Urinary bladder (tissue), 4 donors: ENCODE data around the gene LMLN. TPM values are rescaled to one million over a fixed set of nuclear protein-coding genes. Genes with fewer than 3 reads are reported as not detected.
"Not testable (repeated sequence)": the region's sequence is repeated elsewhere in the genome, so short reads cannot be mapped to it uniquely, and the experiment has no call there.

Experiments
- DNase-seq: peaks from one replicate; pipeline ENCODE4 v3.0.0-alpha.2; 2015; ENCODE audit errors: extremely low spot score
- H3K27ac ChIP-seq: one replicate; pipeline ENCODE4 v1.5.1; 2013; ENCODE audit warnings: low read depth, mild to moderate bottlenecking, moderate library complexity
- H3K36me3 ChIP-seq: one replicate; pipeline ENCODE4 v1.6.1; 2013; ENCODE audit warnings: mild to moderate bottlenecking, moderate library complexity; ENCODE audit not compliant: insufficient read depth
- H3K4me1 ChIP-seq: one replicate; pipeline ENCODE4 v1.6.1; 2013; ENCODE audit warnings: mild to moderate bottlenecking, moderate library complexity; ENCODE audit not compliant: insufficient read depth
- H3K4me3 ChIP-seq: one replicate; pipeline ENCODE4 v1.5.1; 2013; ENCODE audit warnings: low read depth, low read length
- WGBS: extraction: QIAGEN DNeasy Blood & Tissue Kit; methylation state at CpG from one replicate; pipeline ENCODE4 v1.1.7; 2013; 5-methylcytosine and 5-hydroxymethylcytosine counted together
- polyA plus RNA-seq: library from polyadenylated mRNA; stranded (reverse); fragments of 200-250 nt; gene quantifications from one replicate; pipeline ENCODE4 v1.2.3, GENCODE V29; 2013
- small RNA-seq: library from RNA; depleted of rRNA; stranded (forward); fragments of <200 nt; gene quantifications from one replicate; pipeline ENCODE3, GENCODE V24; 2014
- total RNA-seq: library from RNA; depleted of rRNA; stranded (reverse); fragments of >200 nt; gene quantifications from one replicate; pipeline ENCODE4 v1.2.3, GENCODE V29; 2014
- donor health status: healthy with polysubstance abuse.
- donor health status: healthy.

LMLN gene
- total and polyA plus RNA-seq, 2 donors = 2.4 to 13.9 TPM

- WGBS = 17% methylated on average over 33 of the region's 33 CpGs
- Histone ChIP-seq H3K36me3 (no peaks in the 10 kb centered on the region), H3K4me3 (no peak overlapping the region), H3K4me1 (no peaks in the 10 kb centered on the region), H3K27ac (no peak overlapping the region)
- DNase-seq = no peak
These were observed 121.4 kb downstream of the LMLN start for GRCh38 chr3:198081421-198081844.

GRCh38 chr3:198082226-198082625 lies 122.2 kb downstream of the LMLN start:
- H3K4me3 ChIP-seq, DNase-seq, H3K4me1 ChIP-seq, H3K36me3 ChIP-seq, H3K27ac ChIP-seq: not testable (repeated sequence)
- 91% methylated on average over 3 of the region's 4 CpGs for WGBS

- 77% methylated on average over 3 of the region's 3 CpGs for WGBS
- Histone ChIP-seq H3K4me3 (no peak overlapping the region), H3K36me3 (no peaks in the 10 kb centered on the region), H3K4me1 (no peaks in the 10 kb centered on the region), H3K27ac (no peak overlapping the region)
- DNase-seq = no peak
These were observed 128.5 kb downstream of the LMLN start for GRCh38 chr3:198088421-198088955.

GRCh38 chr3:198090795-198091332 lies 130.8 kb downstream of the LMLN start:
- no peaks in the 10 kb centered on the region for H3K36me3 ChIP-seq
- no peak overlapping the region for H3K4me3 ChIP-seq
- no peaks in the 10 kb centered on the region for H3K4me1 ChIP-seq
- DNase-seq = no peak
- H3K27ac ChIP-seq = no peak overlapping the region

GRCh38 chr3:198092276-198092675 lies 132.3 kb downstream of the LMLN start:
- DNase-seq = no peak
- no peaks in the 10 kb centered on the region for H3K4me1 ChIP-seq
- no peaks in the 10 kb centered on the region for H3K36me3 ChIP-seq
- H3K27ac ChIP-seq = no peak overlapping the region
- H3K4me3 ChIP-seq = no peak overlapping the region
- WGBS = 58% methylated on average over 3 of the region's 3 CpGs

- no peaks in the 10 kb centered on the region for H3K4me1 ChIP-seq
- H3K36me3 ChIP-seq = no peaks in the 10 kb centered on the region
- WGBS = 58% methylated on average over 4 of the region's 4 CpGs
- H3K27ac ChIP-seq = no peak overlapping the region
- no peak for DNase-seq
- H3K4me3 ChIP-seq = no peak overlapping the region
These were observed 133.2 kb downstream of the LMLN start for GRCh38 chr3:198093112-198093679.

Small RNA genes lying within 50 kb of the gene (small RNA-seq; reads per million reads assigned to genes)
- gene RNU6-621P (not detected), gene RNU6-821P (not detected)

Other genes starting within 250 kb of the LMLN start
- 7.9 TPM for gene RUBCN, start 223.3 kb upstream of the LMLN start, total RNA-seq
- 14.6 TPM for gene RUBCN, start 223.3 kb upstream of the LMLN start, polyA plus RNA-seq
- gene FYTTD1, start 210.3 kb upstream of the LMLN start, total RNA-seq = 56.4 TPM
- 36.5 TPM for gene FYTTD1, start 210.3 kb upstream of the LMLN start, polyA plus RNA-seq
- gene LRCH3, start 169.0 kb upstream of the LMLN start, total RNA-seq = 138 TPM
- 21.1 TPM for gene LRCH3, start 169.0 kb upstream of the LMLN start, polyA plus RNA-seq
- 1,028 TPM for gene RPL35A, start 10.0 kb upstream of the LMLN start, total RNA-seq
- gene RPL35A, start 10.0 kb upstream of the LMLN start, polyA plus RNA-seq = 1,260 TPM